Right lobe of liver (tissue), 4 donors: ENCODE results near the gene FAM32A.

Experiments used
- CTCF ChIP-seq, 4 donors: fragments of 200-600 bp in 3 of 4; fragments of 450-650 bp in 1 of 4; IDR thresholded peaks; one replicate each; pipeline versions ENCODE4 v1.5.1 to v1.8.0; 2016 to 2022; ENCODE audit warnings: antibody characterized with exemption in 4 of 4, mild to moderate bottlenecking in 2 of 4
- POLR2A ChIP-seq: fragments of 450-650 bp; IDR thresholded peaks from one replicate; pipeline ENCODE4 v1.6.1; 2017; ENCODE audit warnings: antibody characterized with exemption, mild to moderate bottlenecking
- donor health status: DM: no; HTN: no; CAD: no.
- donor health status: DM: no; HTN: no; CAD: no.
- donor health status: DM: no; HTN: yes; CAD: no.

DNA sequence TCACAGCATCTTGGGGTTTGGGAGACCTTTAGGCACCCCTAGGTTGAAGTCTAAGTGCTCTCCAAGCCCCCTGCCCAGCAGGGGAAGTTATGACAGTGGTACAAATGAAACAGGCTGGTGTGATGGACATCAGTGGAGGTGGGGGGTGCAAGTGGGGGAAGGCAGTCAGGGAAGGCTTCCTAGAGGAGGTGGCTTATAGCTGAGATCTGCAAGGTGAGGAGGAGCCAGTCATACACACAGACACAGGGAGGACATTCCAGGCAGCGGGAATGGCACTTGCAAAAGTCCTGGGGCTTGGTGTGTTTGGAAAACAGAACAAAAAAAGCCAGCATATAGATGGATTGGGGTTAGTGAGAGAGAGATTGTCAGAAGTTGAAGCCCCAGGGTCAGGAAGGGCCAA, 30.1 kb upstream of the FAM32A start:
- TF ChIP-seq CTCF (IDR thresholded peaks at IDR 0.05) (no peak), POLR2A (no peak)
